Progenitor cell of endocrine pancreas (in vitro differentiated cells): ENCODE results near the gene LONP2. TPM values are rescaled to one million over a fixed set of nuclear protein-coding genes. Genes with fewer than 3 reads are reported as not detected.

Source experiments
- DNase-seq: peaks from one replicate; pipeline ENCODE4 v3.0.0; 2021; ENCODE audit warnings: low spot score; ENCODE audit not compliant: unreplicated experiment
- H3K27ac Mint-ChIP-seq: 2 replicates; pipeline ENCODE4 v1.8.0; 2021; ENCODE audit warnings: mild to moderate bottlenecking, moderate library complexity, mixed read lengths
- H3K27me3 Mint-ChIP-seq: 2 replicates; pipeline ENCODE4 v1.8.0; 2021; ENCODE audit warnings: mixed read lengths
- H3K36me3 Mint-ChIP-seq: 2 replicates; pipeline ENCODE4 v1.8.0; 2022; ENCODE audit warnings: mixed read lengths; ENCODE audit not compliant: insufficient read depth
- H3K4me1 Mint-ChIP-seq: 2 replicates; pipeline ENCODE4 v1.8.0; 2021; ENCODE audit warnings: low read depth, mixed read lengths
- H3K4me3 Mint-ChIP-seq: 2 replicates; pipeline ENCODE4 v1.8.0; 2021; ENCODE audit warnings: low read depth, mild to moderate bottlenecking, moderate library complexity, mixed read lengths
- H3K9me3 Mint-ChIP-seq: 2 replicates; pipeline ENCODE4 v1.8.0; 2021; ENCODE audit warnings: low read depth, mixed read lengths
- total RNA-seq: library from RNA; stranded (reverse); gene quantifications from 2 replicates; pipeline ENCODE4 v1.2.1, GENCODE V29; 2021
- TF ChIP-seq, protein P1 (sequence below): fragments of 200-600 bp; sonication (generic); IDR thresholded peaks from one replicate; pipeline ENCODE4 v1.5.0; 2021; ENCODE audit warnings: antibody characterized with exemption, mild to moderate bottlenecking; ENCODE audit not compliant: unreplicated experiment

LONP2 gene
- total RNA-seq, 1 donor from 2014 or later = 66.4 TPM

DNA sequence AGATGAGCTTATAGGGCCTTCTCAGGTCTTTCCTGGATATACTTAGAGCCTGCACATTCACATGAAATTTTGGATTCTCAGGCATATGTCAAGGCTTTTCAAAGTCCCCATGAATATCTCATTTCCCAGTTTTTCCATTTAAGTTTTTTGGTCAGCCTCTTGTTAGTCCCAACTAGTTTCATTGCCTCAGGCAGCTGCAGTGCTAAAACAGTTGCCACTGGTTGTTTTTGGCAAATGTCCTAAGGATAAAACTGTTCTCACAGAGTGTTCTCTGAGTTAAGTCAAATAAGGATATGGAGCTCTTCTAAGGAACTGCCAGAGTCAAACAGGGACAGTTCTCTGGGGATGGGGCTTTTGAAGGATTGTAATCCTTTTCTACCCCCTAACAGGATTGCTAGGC is 43.1 kb downstream of the LONP2 start:
- TF ChIP-seq, protein P1, sequence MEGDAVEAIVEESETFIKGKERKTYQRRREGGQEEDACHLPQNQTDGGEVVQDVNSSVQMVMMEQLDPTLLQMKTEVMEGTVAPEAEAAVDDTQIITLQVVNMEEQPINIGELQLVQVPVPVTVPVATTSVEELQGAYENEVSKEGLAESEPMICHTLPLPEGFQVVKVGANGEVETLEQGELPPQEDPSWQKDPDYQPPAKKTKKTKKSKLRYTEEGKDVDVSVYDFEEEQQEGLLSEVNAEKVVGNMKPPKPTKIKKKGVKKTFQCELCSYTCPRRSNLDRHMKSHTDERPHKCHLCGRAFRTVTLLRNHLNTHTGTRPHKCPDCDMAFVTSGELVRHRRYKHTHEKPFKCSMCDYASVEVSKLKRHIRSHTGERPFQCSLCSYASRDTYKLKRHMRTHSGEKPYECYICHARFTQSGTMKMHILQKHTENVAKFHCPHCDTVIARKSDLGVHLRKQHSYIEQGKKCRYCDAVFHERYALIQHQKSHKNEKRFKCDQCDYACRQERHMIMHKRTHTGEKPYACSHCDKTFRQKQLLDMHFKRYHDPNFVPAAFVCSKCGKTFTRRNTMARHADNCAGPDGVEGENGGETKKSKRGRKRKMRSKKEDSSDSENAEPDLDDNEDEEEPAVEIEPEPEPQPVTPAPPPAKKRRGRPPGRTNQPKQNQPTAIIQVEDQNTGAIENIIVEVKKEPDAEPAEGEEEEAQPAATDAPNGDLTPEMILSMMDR = no peak
- Mint-ChIP-seq H3K36me3 (peaks cover 36% of the 10 kb centered on the region), H3K9me3 (peaks cover 7% of the 10 kb centered on the region), H3K4me3 (no peak overlapping the region), H3K27ac (no peak overlapping the region), H3K4me1 (peaks cover 10% of the 10 kb centered on the region), H3K27me3 (no peaks in the 10 kb centered on the region)
- no peak for DNase-seq

- H3K36me3 Mint-ChIP-seq = peaks cover 31% of the 10 kb centered on the region
- no peak overlapping the region for H3K4me3 Mint-ChIP-seq
- DNase-seq = no peak
- TF ChIP-seq, protein P1 = no peak
- H3K9me3 Mint-ChIP-seq = peaks cover 15% of the 10 kb centered on the region
- peaks cover 20% of the 10 kb centered on the region for H3K4me1 Mint-ChIP-seq
- no peaks in the 10 kb centered on the region for H3K27me3 Mint-ChIP-seq
- no peak overlapping the region for H3K27ac Mint-ChIP-seq
Measured at GRCh38 chr16:48291303-48291702, 47.2 kb downstream of the LONP2 start.

GRCh38 chr16:48291754-48292153 is 47.7 kb downstream of the LONP2 start:
- TF ChIP-seq, protein P1 = no peak
- no peak for DNase-seq
- peaks cover 27% of the 10 kb centered on the region for H3K36me3 Mint-ChIP-seq
- H3K4me1 Mint-ChIP-seq = peaks cover 20% of the 10 kb centered on the region
- peak overlapping the region; percentile 76 for H3K27ac Mint-ChIP-seq
- H3K27me3 Mint-ChIP-seq = no peaks in the 10 kb centered on the region
- peaks cover 14% of the 10 kb centered on the region for H3K9me3 Mint-ChIP-seq
- no peak overlapping the region for H3K4me3 Mint-ChIP-seq

DNA sequence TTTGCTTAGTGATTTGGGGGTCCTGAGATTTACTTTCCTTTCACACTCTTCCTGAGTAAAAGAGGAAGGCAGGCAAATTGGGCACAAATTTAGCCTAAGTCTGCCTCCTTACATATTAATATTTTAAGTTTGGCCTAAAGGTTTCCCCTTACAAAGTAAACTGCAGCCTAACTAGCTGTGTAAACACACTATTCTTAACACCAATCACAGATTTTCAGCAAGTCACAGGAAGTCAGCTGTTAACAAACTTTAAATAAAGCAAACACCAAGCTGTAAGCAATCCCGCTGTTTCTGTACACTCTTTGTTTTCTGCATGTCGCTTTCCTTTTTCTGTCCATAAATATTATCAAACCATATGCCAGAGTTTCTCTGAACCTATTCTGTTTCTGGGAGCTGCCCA is 48.4 kb downstream of the LONP2 start:
- DNase-seq = no peak
- Mint-ChIP-seq H3K36me3 (peaks cover 20% of the 10 kb centered on the region), H3K9me3 (peaks cover 7% of the 10 kb centered on the region), H3K4me1 (peaks cover 20% of the 10 kb centered on the region), H3K27ac (peak overlapping the region; percentile 76), H3K4me3 (no peak overlapping the region), H3K27me3 (no peaks in the 10 kb centered on the region)
- TF ChIP-seq, protein P1 = no peak

- no peak overlapping the region for H3K27ac Mint-ChIP-seq
- no peak overlapping the region for H3K4me3 Mint-ChIP-seq
- peaks cover 22% of the 10 kb centered on the region for H3K4me1 Mint-ChIP-seq
- H3K27me3 Mint-ChIP-seq = no peaks in the 10 kb centered on the region
- TF ChIP-seq, protein P1 = no peak
- H3K9me3 Mint-ChIP-seq = peaks cover 7% of the 10 kb centered on the region
- no peak for DNase-seq
- H3K36me3 Mint-ChIP-seq = peaks cover 15% of the 10 kb centered on the region
Measured at GRCh38 chr16:48294724-48295123, 50.6 kb downstream of the LONP2 start.
